GM21423 (cell line): ENCODE results near the gene KSR2.
"Not testable (repeated sequence)": the region's sequence is repeated elsewhere in the genome, so short reads cannot be mapped to it uniquely, and the experiment has no call there.

Experiments used
- ATAC-seq: cut with Tn5 transposase; IDR thresholded peaks from one replicate; pipeline ENCODE4 v1.9.1; 2021; ENCODE audit warnings: mild to moderate bottlenecking, moderate library complexity; ENCODE audit not compliant: unreplicated experiment

Gene KSR2

GRCh38 chr12:117768860-117769259 is 199.9 kb downstream of the KSR2 start:
- no peak for ATAC-seq

- no peak for ATAC-seq
Observed at GRCh38 chr12:117766008-117766407, 202.8 kb downstream of the KSR2 start.

- ATAC-seq: no peak
Observed at GRCh38 chr12:117762143-117762542, 206.6 kb downstream of the KSR2 start.

DNA sequence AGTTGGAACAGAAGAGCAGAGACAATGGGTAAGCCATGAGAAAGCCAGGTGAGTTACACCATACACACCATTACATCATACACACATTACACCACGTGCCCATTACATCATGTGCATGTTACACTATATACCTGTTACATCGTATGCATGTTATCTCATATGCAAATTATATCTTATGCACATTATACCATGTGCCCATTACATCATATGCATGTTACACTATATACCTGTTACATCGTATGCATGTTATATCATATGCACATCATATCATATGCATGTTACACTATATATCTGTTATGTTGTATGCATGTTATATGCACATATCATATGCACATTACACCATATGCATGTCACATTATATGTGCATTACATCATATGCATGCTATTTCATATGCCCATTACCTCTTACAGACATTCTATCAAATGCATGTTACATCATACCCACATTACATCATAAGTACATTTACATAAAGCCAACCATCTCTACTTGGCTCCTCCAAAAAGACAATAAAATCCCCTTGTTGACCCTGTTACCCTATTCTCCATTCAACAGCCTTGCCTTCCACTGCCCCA is 207.2 kb downstream of the KSR2 start:
- no peak for ATAC-seq

GRCh38 chr12:117760990-117761389 is 207.8 kb downstream of the KSR2 start:
- no peak for ATAC-seq

GRCh38 chr12:117750657-117751056 is 218.1 kb downstream of the KSR2 start:
- ATAC-seq: no peak

GRCh38 chr12:117749431-117749830 is 219.4 kb downstream of the KSR2 start:
- no peak for ATAC-seq

- ATAC-seq: not testable (repeated sequence)
Observed at GRCh38 chr12:117746358-117746757, 222.4 kb downstream of the KSR2 start.

DNA sequence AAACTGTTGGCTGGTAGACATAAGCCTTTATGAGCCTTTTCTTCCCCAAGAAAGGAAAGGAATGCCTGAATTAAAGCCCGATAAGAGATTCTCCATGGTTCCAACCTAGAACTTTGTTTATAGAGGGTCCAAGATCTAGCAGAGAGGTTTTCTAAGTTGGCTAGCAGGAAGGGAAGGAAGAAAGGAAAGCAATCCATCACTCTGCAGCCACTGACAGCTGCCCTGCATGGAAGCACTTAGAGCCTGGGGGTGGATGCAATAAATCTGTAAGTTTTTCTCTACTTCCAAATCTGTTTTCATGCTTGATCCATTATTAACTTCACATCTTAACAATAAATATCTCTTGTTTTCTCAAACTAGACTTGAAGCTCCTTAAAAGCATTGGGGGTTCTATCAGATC is 224.4 kb downstream of the KSR2 start:
- no peak for ATAC-seq

GRCh38 chr12:117743761-117744160 is 225.0 kb downstream of the KSR2 start:
- no peak for ATAC-seq

GRCh38 chr12:117742721-117743120 is 226.1 kb downstream of the KSR2 start:
- ATAC-seq: no peak

DNA sequence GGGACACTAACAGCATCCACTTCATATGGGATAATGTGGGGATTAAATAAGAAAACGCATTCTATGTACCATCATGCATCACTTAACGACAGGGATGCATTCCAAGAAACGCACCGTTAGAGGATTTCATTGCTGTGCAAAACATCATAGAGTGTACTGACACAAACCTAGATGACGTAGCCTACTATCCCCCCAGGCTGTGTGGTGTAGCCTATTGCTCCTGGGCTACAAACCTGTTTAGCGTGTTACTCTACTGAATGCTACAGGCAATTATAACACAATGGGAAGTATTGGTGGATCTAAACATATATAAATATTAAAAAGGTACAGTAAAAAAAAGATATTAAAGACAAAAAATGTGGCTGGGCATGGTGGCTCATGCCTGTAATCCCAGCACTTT is 230.6 kb downstream of the KSR2 start:
- ATAC-seq: no peak

DNA sequence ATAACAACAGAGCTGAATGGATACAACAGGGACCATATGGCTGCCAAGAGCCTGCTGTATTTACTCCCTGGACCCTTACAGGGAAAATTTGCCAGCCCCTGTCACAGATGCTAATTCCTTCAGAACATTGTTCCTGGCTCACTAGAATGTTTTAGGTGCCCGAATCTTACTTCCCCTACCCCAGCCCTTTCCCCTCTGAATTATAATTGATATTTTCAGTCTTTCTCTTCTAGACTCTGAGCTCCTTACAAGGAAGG is 235.3 kb downstream of the KSR2 start:
- ATAC-seq: no peak

- ATAC-seq: no peak
Observed at GRCh38 chr12:117732761-117733548, 235.8 kb downstream of the KSR2 start.

- not testable (repeated sequence) for ATAC-seq
Observed at GRCh38 chr12:117731131-117731530, 237.7 kb downstream of the KSR2 start.

GRCh38 chr12:117727301-117727700 is 241.5 kb downstream of the KSR2 start:
- no peak for ATAC-seq

- ATAC-seq: no peak
Observed at GRCh38 chr12:117724543-117724942, 244.2 kb downstream of the KSR2 start.

GRCh38 chr12:117718559-117718958 is 250.2 kb downstream of the KSR2 start:
- ATAC-seq: no peak

- no peak for ATAC-seq
Observed at GRCh38 chr12:117718141-117718540, 250.6 kb downstream of the KSR2 start.

DNA sequence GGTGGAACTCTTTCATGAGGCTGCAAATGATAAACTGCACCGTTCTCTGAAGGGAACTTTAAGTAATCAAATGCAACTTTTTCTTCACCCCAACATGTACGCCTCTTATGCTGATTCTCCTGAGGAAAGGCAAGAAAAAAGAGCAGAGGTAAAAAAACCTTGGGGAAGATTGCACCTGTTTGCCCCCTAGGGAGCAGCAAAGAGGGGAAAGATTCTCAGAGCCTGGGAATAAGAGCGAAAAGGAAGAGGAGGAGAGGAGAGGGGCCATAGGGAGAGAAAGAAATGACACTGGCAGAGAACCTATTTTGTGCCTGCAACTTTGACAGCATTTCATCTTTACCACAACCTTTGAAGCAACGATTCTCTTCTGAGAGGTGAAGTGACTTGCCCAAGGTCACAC is 254.6 kb downstream of the KSR2 start:
- no peak for ATAC-seq

- ATAC-seq: no peak
Observed at GRCh38 chr12:117710121-117710520, 258.7 kb downstream of the KSR2 start.

DNA sequence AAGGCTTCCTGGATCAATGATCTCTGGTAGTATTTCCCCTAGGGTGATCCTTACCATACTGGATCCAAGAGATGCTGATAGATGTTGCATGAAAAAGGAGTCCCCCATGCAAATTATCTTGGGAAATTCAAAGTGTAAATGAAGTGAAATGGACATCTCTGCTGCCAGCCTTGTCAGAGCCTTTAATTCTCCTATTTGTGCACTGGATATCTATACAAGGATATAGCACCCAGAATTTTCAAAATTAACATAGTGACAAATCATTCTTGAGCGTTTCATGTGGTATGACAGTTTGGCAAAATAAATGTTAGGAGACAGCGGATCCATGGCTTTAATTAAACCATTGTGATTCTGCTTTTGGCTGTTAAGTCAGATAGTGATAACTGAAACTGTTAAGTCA is 260.9 kb downstream of the KSR2 start:
- ATAC-seq: no peak

DNA sequence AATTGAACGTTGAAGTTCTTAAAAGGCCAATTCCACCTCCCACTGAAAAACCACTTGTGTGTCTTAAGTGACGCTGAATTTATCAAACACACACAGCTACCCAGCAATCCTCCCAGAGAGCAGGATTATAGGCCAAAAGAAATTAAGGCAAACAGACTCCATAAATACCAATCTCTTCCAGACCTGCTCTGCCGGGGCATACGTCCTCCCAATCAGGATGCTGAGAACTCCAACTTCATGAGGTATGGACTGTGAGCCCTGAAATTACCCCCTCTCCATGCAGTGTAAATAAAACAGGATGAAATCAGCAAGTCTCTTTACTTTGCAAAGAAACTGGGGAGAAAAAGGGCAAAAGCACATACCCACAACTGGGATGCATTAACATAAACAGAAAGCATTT is 265.2 kb downstream of the KSR2 start:
- ATAC-seq: no peak
